Right forelimb (tissue), 1 donor: Measurements from ENCODE around the gene LAGE3.

Source experiments
- DNase-seq: peaks from one replicate; pipeline ENCODE4 v3.0.0-alpha.2; 2018

LAGE3 gene

GRCh38 chrX:154478728-154479622 is at the start of gene LAGE3:
Gene LAGE3 (minus strand): TSS chrX:154479281. CDS start chrX:154478915, 366 bp downstream.
- peak; percentile 95 for DNase-seq

- peak; percentile 89 for DNase-seq
Measured at GRCh38 chrX:154526901-154527675, 48.0 kb upstream of the LAGE3 start.

GRCh38 chrX:154525606-154526490 is 46.8 kb upstream of the LAGE3 start:
- no peak for DNase-seq

- DNase-seq: no peak
Measured at GRCh38 chrX:154519389-154519788, 40.3 kb upstream of the LAGE3 start.

GRCh38 chrX:154517101-154517781 is 38.2 kb upstream of the LAGE3 start:
- no peak for DNase-seq

- no peak for DNase-seq
Measured at GRCh38 chrX:154516656-154517100, 37.6 kb upstream of the LAGE3 start.

- DNase-seq: peak; percentile 95
Measured at GRCh38 chrX:154515966-154516655, 37.0 kb upstream of the LAGE3 start, which contains the start of gene FAM3A. Gene FAM3A (minus strand): TSS chrX:154516232. CDS start chrX:154515772, 460 bp downstream.

- DNase-seq: no peak
Measured at GRCh38 chrX:154515090-154515965, 36.2 kb upstream of the LAGE3 start.

- no peak for DNase-seq
Measured at GRCh38 chrX:154513716-154514115, 34.6 kb upstream of the LAGE3 start.

GRCh38 chrX:154512879-154513553 is 33.9 kb upstream of the LAGE3 start:
- DNase-seq: no peak

GRCh38 chrX:154511761-154512160 is 32.7 kb upstream of the LAGE3 start:
- DNase-seq: no peak

GRCh38 chrX:154509455-154509854 is 30.4 kb upstream of the LAGE3 start:
- DNase-seq: no peak

GRCh38 chrX:154508384-154508745 is 29.3 kb upstream of the LAGE3 start:
- DNase-seq: no peak

- DNase-seq: no peak
Measured at GRCh38 chrX:154507673-154508383, 28.7 kb upstream of the LAGE3 start.

GRCh38 chrX:154506483-154507332 is 27.6 kb upstream of the LAGE3 start:
- DNase-seq: no peak

GRCh38 chrX:154505734-154506133 is 26.7 kb upstream of the LAGE3 start:
- DNase-seq: no peak

GRCh38 chrX:154502989-154503388 is 23.9 kb upstream of the LAGE3 start:
- DNase-seq: no peak

GRCh38 chrX:154502098-154502497 is 23.0 kb upstream of the LAGE3 start:
- no peak for DNase-seq
